IPS-20b (cell line): ENCODE results near the gene EIF4H.
"Not testable (repeated sequence)": the region's sequence is repeated elsewhere in the genome, so short reads cannot be mapped to it uniquely, and the experiment has no call there.

Source experiments
- H3K27ac ChIP-seq: one replicate; pipeline ENCODE4 v1.5.1; 2013; ENCODE audit warnings: low read length
- H3K27me3 ChIP-seq: 2 replicates; pipeline ENCODE4 v1.6.1; 2013; ENCODE audit warnings: mild to moderate bottlenecking, low read length, inconsistent platforms; ENCODE audit not compliant: insufficient read depth
- H3K36me3 ChIP-seq: 2 replicates; pipeline ENCODE4 v1.6.1; 2013; ENCODE audit warnings: low read depth, mild to moderate bottlenecking, inconsistent platforms, low read length, moderate library complexity; ENCODE audit not compliant: insufficient read depth
- H3K4me1 ChIP-seq: 2 replicates; pipeline ENCODE4 v1.6.1; 2013; ENCODE audit warnings: mild to moderate bottlenecking, control low read depth, inconsistent platforms, low read length, moderate library complexity; ENCODE audit not compliant: insufficient read depth
- H3K4me3 ChIP-seq: 2 replicates; pipeline ENCODE4 v1.5.1; 2013; ENCODE audit warnings: mild to moderate bottlenecking, low read length, inconsistent platforms
- H3K9ac ChIP-seq: 2 replicates; pipeline ENCODE4 v1.6.1; 2013; ENCODE audit warnings: low read depth, mild to moderate bottlenecking, inconsistent platforms, low read length, moderate library complexity
- H3K9me3 ChIP-seq: 2 replicates; pipeline ENCODE4 v1.6.1; 2013; ENCODE audit warnings: mild to moderate bottlenecking, low read depth, low read length, inconsistent platforms; ENCODE audit not compliant: insufficient read depth

EIF4H gene

GRCh38 chr7:74191231-74191630, 17.1 kb downstream of the EIF4H start:
- Histone ChIP-seq H3K9me3 (no peaks in the 10 kb centered on the region), H3K4me1 (no peaks in the 10 kb centered on the region), H3K36me3 (peaks cover 95% of the 10 kb centered on the region), H3K27me3 (no peaks in the 10 kb centered on the region), H3K9ac (no peak overlapping the region), H3K27ac (no peak overlapping the region), H3K4me3 (no peak overlapping the region)

- Histone ChIP-seq H3K4me1 (no peaks in the 10 kb centered on the region), H3K4me3 (no peak overlapping the region), H3K27me3 (no peaks in the 10 kb centered on the region), H3K36me3 (peaks cover 89% of the 10 kb centered on the region), H3K27ac (no peak overlapping the region), H3K9me3 (no peaks in the 10 kb centered on the region), H3K9ac (no peak overlapping the region)
Measured at GRCh38 chr7:74193054-74193453, 18.9 kb downstream of the EIF4H start.

GRCh38 chr7:74193913-74194312, 19.8 kb downstream of the EIF4H start:
- no peaks in the 10 kb centered on the region for H3K27me3 ChIP-seq
- H3K27ac ChIP-seq, result no peak overlapping the region
- no peak overlapping the region for H3K9ac ChIP-seq
- H3K36me3 ChIP-seq, result peaks cover 81% of the 10 kb centered on the region
- no peaks in the 10 kb centered on the region for H3K4me1 ChIP-seq
- no peaks in the 10 kb centered on the region for H3K9me3 ChIP-seq
- H3K4me3 ChIP-seq, result no peak overlapping the region

- H3K27ac ChIP-seq, result no peak overlapping the region
- H3K27me3 ChIP-seq, result no peaks in the 10 kb centered on the region
- no peak overlapping the region for H3K9ac ChIP-seq
- H3K36me3 ChIP-seq, result peaks cover 73% of the 10 kb centered on the region
- no peaks in the 10 kb centered on the region for H3K4me1 ChIP-seq
- H3K9me3 ChIP-seq, result no peaks in the 10 kb centered on the region
- H3K4me3 ChIP-seq, result no peak overlapping the region
Measured at GRCh38 chr7:74194686-74195085, 20.5 kb downstream of the EIF4H start.

- H3K9me3 ChIP-seq, H3K9ac ChIP-seq, H3K27ac ChIP-seq, H3K27me3 ChIP-seq, H3K4me3 ChIP-seq, H3K4me1 ChIP-seq: not testable (repeated sequence)
- H3K36me3 ChIP-seq, result peaks cover 67% of the 10 kb centered on the region
Measured at GRCh38 chr7:74195139-74195860, 21.1 kb downstream of the EIF4H start.

- peaks cover 59% of the 10 kb centered on the region for H3K36me3 ChIP-seq
- H3K27ac ChIP-seq, H3K4me1 ChIP-seq, H3K9me3 ChIP-seq, H3K27me3 ChIP-seq, H3K4me3 ChIP-seq, H3K9ac ChIP-seq: not testable (repeated sequence)
Measured at GRCh38 chr7:74195968-74196654, 22.0 kb downstream of the EIF4H start.

- no peak overlapping the region for H3K9ac ChIP-seq
- no peak overlapping the region for H3K27ac ChIP-seq
- peaks cover 44% of the 10 kb centered on the region for H3K36me3 ChIP-seq
- H3K4me3 ChIP-seq, result no peak overlapping the region
- no peaks in the 10 kb centered on the region for H3K9me3 ChIP-seq
- no peaks in the 10 kb centered on the region for H3K27me3 ChIP-seq
- no peaks in the 10 kb centered on the region for H3K4me1 ChIP-seq
Measured at GRCh38 chr7:74197449-74198124, 23.4 kb downstream of the EIF4H start.

GRCh38 chr7:74199551-74200355, 25.6 kb downstream of the EIF4H start:
- no peak overlapping the region for H3K27ac ChIP-seq

GRCh38 chr7:74202841-74203556, 28.8 kb downstream of the EIF4H start:
- no peak overlapping the region for H3K9ac ChIP-seq
- H3K9me3 ChIP-seq, result no peaks in the 10 kb centered on the region
- H3K27ac ChIP-seq, result no peak overlapping the region
- no peaks in the 10 kb centered on the region for H3K27me3 ChIP-seq
- no peak overlapping the region for H3K4me3 ChIP-seq
- H3K4me1 ChIP-seq, result no peaks in the 10 kb centered on the region
- no peaks in the 10 kb centered on the region; the same call in 1 of the 2 replicates for H3K36me3 ChIP-seq

More at GRCh38 chr7:74199551-74200355, 25.6 kb downstream of the EIF4H start:
- no peaks in the 10 kb centered on the region for H3K27me3 ChIP-seq
- peaks cover 22% of the 10 kb centered on the region for H3K36me3 ChIP-seq
- no peak overlapping the region for H3K9ac ChIP-seq
- H3K9me3 ChIP-seq, result no peaks in the 10 kb centered on the region
- no peaks in the 10 kb centered on the region for H3K4me1 ChIP-seq
- H3K4me3 ChIP-seq, result no peak overlapping the region

- H3K27me3 ChIP-seq, result no peaks in the 10 kb centered on the region
- no peak overlapping the region for H3K4me3 ChIP-seq
- no peaks in the 10 kb centered on the region for H3K4me1 ChIP-seq
- H3K27ac ChIP-seq, result no peak overlapping the region
- H3K9ac ChIP-seq, result no peak overlapping the region
- no peaks in the 10 kb centered on the region for H3K36me3 ChIP-seq
- no peaks in the 10 kb centered on the region for H3K9me3 ChIP-seq
Measured at GRCh38 chr7:74203956-74204618, 29.9 kb downstream of the EIF4H start.
